ENCODE results near the gene JMJD1C.

JMJD1C gene

DNA sequence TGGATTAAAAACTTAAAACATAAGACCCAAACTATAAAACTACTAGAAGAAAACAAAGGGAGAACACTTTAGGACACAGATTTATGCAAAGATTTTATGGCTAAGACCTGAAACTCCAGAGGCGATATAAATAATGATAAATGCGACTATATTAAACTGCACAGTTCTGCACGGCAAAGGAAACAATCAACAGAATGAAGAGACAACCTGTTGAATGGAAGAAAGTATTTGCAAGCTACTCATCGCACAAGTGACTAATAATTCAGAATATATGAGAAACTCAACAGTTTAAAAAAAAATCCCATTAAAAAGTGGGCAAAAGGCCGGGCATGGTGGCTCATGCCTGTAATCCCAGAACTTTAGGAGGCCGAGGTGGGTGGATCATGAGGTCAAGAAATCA, 73.6 kb downstream of the JMJD1C start:
- TF ChIP-seq, protein P1, sequence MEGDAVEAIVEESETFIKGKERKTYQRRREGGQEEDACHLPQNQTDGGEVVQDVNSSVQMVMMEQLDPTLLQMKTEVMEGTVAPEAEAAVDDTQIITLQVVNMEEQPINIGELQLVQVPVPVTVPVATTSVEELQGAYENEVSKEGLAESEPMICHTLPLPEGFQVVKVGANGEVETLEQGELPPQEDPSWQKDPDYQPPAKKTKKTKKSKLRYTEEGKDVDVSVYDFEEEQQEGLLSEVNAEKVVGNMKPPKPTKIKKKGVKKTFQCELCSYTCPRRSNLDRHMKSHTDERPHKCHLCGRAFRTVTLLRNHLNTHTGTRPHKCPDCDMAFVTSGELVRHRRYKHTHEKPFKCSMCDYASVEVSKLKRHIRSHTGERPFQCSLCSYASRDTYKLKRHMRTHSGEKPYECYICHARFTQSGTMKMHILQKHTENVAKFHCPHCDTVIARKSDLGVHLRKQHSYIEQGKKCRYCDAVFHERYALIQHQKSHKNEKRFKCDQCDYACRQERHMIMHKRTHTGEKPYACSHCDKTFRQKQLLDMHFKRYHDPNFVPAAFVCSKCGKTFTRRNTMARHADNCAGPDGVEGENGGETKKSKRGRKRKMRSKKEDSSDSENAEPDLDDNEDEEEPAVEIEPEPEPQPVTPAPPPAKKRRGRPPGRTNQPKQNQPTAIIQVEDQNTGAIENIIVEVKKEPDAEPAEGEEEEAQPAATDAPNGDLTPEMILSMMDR (IDR thresholded peaks at IDR 0.05; ENCODE audit: low read depth, low read length): no peak
- no peak for DNase-seq (ENCODE audit: extremely low read depth, low read depth)

DNA sequence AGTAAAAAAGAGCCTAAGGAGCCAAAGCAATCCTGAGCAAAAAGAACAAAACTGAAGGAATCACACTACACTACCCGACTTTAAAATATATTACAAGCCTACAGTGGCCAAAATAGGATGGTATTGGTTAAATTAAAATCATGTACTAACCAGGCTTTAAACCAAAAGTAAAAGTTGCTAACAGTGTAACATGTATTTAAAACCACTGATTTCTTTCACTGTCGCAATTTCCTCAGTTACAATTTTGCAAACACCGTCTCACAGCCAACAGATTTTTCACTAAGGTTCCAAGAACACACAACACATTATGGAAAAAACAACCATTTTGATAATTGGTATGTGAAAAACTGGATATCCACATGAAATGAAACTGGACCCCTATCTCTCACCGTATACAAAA, 74.0 kb downstream of the JMJD1C start:
- TF ChIP-seq, protein P1 (IDR thresholded peaks at IDR 0.05; ENCODE audit: low read depth, low read length): no peak
- DNase-seq (ENCODE audit: extremely low read depth, low read depth): no peak

DNA sequence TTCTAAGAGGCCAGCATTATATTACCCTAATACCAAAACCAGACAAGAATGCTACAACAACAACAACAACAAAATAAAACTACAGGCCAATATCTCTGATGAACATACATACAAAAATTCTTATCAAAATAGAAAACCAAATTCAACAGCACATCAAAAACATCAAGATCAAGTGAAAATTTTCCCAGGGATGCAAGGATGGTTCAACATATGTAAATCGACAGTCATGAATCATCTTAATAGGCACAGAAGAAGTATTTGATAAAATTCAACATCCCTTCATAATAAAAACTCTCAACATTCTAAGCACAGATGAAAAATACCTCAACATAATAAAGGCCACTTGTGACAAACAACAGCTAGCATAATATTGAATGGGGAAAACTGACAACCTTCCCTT, 75.3 kb downstream of the JMJD1C start:
- no peak for DNase-seq (ENCODE audit: extremely low read depth, low read depth)
- TF ChIP-seq, protein P1 (IDR thresholded peaks at IDR 0.05; ENCODE audit: low read depth, low read length): no peak

DNA sequence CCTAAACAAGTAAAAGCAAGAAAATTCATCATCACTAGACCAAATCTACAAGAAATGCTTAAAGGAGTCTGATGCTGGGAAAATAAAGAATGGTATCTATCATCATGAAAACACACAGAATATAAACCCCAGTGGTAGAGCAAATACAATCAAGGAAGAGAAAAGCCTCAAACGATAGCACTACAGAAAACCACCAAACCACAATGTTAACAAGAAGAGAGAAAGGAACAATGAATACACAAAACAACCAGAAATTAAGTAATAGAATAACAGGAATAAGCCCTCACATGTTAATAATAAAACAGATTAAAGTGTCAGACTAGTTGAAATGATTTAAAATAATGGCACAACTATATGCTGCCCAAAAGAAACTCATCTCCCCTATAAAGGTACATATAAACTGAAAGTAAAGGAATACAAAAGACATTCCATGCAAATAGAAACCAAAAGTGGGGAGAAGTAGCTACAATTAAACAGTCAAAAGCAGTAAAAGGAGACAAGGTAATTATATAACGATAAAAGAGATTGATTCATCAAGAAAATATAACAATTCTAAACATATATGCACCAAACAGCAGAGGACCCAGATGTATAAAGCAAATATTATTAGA, 77.3 kb downstream of the JMJD1C start:
- DNase-seq (ENCODE audit: extremely low read depth, low read depth): no peak
- TF ChIP-seq, protein P1 (IDR thresholded peaks at IDR 0.05; ENCODE audit: low read depth, low read length): no peak

DNA sequence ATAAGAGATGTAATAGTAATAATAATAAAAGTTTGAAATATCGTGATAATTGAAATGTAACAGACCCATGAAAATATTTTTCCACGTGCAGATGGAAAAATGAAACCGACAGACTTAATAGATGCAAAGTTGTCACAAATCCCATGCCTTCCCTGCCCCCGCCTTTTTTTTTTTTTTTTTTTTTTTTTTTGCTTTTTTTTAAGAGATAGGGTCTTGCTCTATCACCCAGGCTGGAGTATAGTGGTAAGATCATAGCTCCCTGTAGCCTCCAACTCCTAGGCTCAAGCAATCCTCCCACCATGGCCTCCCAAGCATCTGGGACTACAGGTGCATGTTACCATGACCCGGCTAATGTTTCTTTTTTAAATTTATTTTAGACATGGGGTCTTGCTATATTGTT, 80.5 kb downstream of the JMJD1C start:
- no peak for DNase-seq (ENCODE audit: extremely low read depth, low read depth)
- TF ChIP-seq, protein P1 (IDR thresholded peaks at IDR 0.05; ENCODE audit: low read depth, low read length): no peak

DNA sequence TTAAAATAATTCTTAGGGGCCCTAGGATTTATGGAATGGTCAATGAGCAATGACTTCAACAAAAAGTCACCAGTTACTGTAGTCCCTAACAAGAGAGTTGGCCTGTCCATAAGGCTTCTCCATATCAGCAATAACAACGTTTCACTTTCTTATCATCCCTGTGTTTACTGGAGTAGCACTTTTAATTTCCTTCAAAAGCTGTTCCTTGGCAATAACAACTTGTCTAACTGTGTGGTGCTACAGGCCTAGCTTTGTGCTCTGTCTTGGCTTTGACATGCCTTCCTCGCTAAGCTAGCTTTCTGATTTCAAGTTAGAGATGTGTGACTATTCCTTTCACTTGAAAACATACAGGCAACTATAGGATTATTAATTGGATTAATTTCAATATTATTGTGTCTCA, 81.1 kb downstream of the JMJD1C start:
- no peak for DNase-seq (ENCODE audit: extremely low read depth, low read depth)
- TF ChIP-seq, protein P1 (IDR thresholded peaks at IDR 0.05; ENCODE audit: low read depth, low read length): no peak

DNA sequence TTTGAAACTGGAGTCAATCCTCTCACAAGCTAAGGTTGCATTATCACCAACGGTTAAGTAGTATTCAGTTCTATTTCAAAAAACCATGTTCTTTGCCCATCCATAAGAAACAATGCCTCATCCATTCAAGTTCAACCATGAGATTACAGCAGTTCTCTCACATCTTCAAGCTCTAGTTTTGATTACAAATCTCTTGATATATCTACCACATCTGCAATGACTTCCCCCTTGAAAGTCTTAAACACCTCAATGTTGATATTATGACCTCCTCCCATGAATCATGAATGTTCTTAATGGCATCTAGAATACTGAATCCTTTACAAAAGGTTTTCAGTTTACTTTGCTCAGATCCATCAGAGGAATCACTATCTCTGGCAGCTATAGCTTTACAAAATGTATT, 81.8 kb downstream of the JMJD1C start:
- TF ChIP-seq, protein P1 (IDR thresholded peaks at IDR 0.05; ENCODE audit: low read depth, low read length): no peak
- DNase-seq (ENCODE audit: extremely low read depth, low read depth): no peak

Data from AG09319 (cell line).